ENCODE results near the gene SYT6. TPM values are rescaled to one million over a fixed set of nuclear protein-coding genes. Genes with fewer than 3 reads are reported as not detected.

Gene SYT6
- total and polyA plus RNA-seq, 5 experiments from 2014 or later, result not detected

GRCh38 chr1:114150016-114150415, 3.7 kb downstream of the SYT6 start:
- ATAC-seq, result no peak
- H3K27ac Mint-ChIP-seq, result no peak overlapping the region
- POLR2A ChIA-PET, result no interaction called here
- no peak overlapping the region for H3K4me3 Mint-ChIP-seq
- peaks cover 0 to 5% (median 0%) of the 10 kb centered on the region in 9 donors for H3K9me3 Mint-ChIP-seq
- no peaks in the 10 kb centered on the region for H3K36me3 Mint-ChIP-seq
- peaks cover 2 to 20% (median 16%) of the 10 kb centered on the region in 4 donors for H3K4me1 Mint-ChIP-seq
- no peak for DNase-seq
- H3K27me3 Mint-ChIP-seq, result peaks cover 31 to 87% (median 54%) of the 10 kb centered on the region in 5 donors

- Mint-ChIP-seq H3K27me3 (peaks cover 27 to 79% (median 54%) of the 10 kb centered on the region in 5 donors), H3K27ac (no peak overlapping the region), H3K9me3 (peaks cover 0 to 2% (median 0%) of the 10 kb centered on the region in 9 donors), H3K36me3 (no peaks in the 10 kb centered on the region), H3K4me3 (no peak overlapping the region), H3K4me1 (peaks cover 2 to 14% (median 10%) of the 10 kb centered on the region in 4 donors)
- no peak for ATAC-seq
- POLR2A ChIA-PET, result no interaction called here
- DNase-seq, result no peak
Observed at GRCh38 chr1:114149211-114149610, 4.5 kb downstream of the SYT6 start.

- DNase-seq (no peak), ATAC-seq (no peak)
- Mint-ChIP-seq H3K27me3 (peaks cover 13 to 47% (median 31%) of the 10 kb centered on the region in 5 donors), H3K9me3 (peaks cover 0 to 2% (median 0%) of the 10 kb centered on the region in 9 donors), H3K36me3 (no peaks in the 10 kb centered on the region), H3K4me1 (no peaks in the 10 kb centered on the region), H3K27ac (no peak overlapping the region), H3K4me3 (no peak overlapping the region)
- POLR2A ChIA-PET, result no interaction called here
Observed at GRCh38 chr1:114145504-114146151, 8.0 kb downstream of the SYT6 start.

GRCh38 chr1:114144016-114144415, 9.7 kb downstream of the SYT6 start:
- DNase-seq (no peak), ATAC-seq (no peak)
- peaks cover 12 to 31% (median 17%) of the 10 kb centered on the region in 5 donors for H3K27me3 Mint-ChIP-seq

GRCh38 chr1:114139540-114139939, 14.1 kb downstream of the SYT6 start:
- ATAC-seq, result no peak
- Mint-ChIP-seq H3K27me3 (peaks cover 2 to 26% (median 16%) of the 10 kb centered on the region in 5 donors), H3K9me3 (peaks cover 0 to 3% (median 0%) of the 10 kb centered on the region in 9 donors), H3K27ac (no peak overlapping the region), H3K4me3 (no peak overlapping the region), H3K4me1 (peaks cover 0 to 2% (median 0%) of the 10 kb centered on the region in 4 donors), H3K36me3 (no peaks in the 10 kb centered on the region)
- DNase-seq, result no peak
- POLR2A ChIA-PET, result no interaction called here

More at GRCh38 chr1:114144016-114144415, 9.7 kb downstream of the SYT6 start:
- Mint-ChIP-seq H3K9me3 (peaks cover 0 to 2% (median 0%) of the 10 kb centered on the region in 9 donors), H3K4me3 (no peak overlapping the region), H3K36me3 (no peaks in the 10 kb centered on the region), H3K27ac (no peak overlapping the region), H3K4me1 (peaks cover 0 to 2% (median 0%) of the 10 kb centered on the region in 4 donors)
- POLR2A ChIA-PET, result no interaction called here

GRCh38 chr1:114137497-114137896, 16.2 kb downstream of the SYT6 start:
- H3K36me3 Mint-ChIP-seq, result no peaks in the 10 kb centered on the region
- no peak overlapping the region for H3K4me3 Mint-ChIP-seq
- H3K4me1 Mint-ChIP-seq, result peaks cover 0 to 2% (median 0%) of the 10 kb centered on the region in 4 donors
- no peak overlapping the region for H3K27ac Mint-ChIP-seq
- peaks cover 2 to 23% (median 17%) of the 10 kb centered on the region in 5 donors for H3K27me3 Mint-ChIP-seq
- DNase-seq (no peak), ATAC-seq (no peak)
- peaks cover 0 to 3% (median 0%) of the 10 kb centered on the region in 9 donors for H3K9me3 Mint-ChIP-seq
- POLR2A ChIA-PET, result no interaction called here

GRCh38 chr1:114135786-114136185, 17.9 kb downstream of the SYT6 start:
- DNase-seq, result no peak
- Mint-ChIP-seq H3K4me3 (no peak overlapping the region), H3K9me3 (peaks cover 0 to 3% (median 0%) of the 10 kb centered on the region in 9 donors), H3K4me1 (peaks cover 0 to 4% (median 0%) of the 10 kb centered on the region in 4 donors), H3K27ac (no peak overlapping the region), H3K36me3 (no peaks in the 10 kb centered on the region), H3K27me3 (peaks cover 2 to 23% (median 19%) of the 10 kb centered on the region in 5 donors)
- POLR2A ChIA-PET, result no interaction called here
- ATAC-seq, result no peak

- DNase-seq, result no peak
- Mint-ChIP-seq H3K4me1 (peaks cover 0 to 8% (median 7%) of the 10 kb centered on the region in 4 donors), H3K27me3 (peaks cover 2 to 21% (median 19%) of the 10 kb centered on the region in 5 donors), H3K4me3 (no peak overlapping the region), H3K27ac (no peak overlapping the region), H3K9me3 (peaks cover 0 to 3% (median 0%) of the 10 kb centered on the region in 9 donors), H3K36me3 (no peaks in the 10 kb centered on the region)
- POLR2A ChIA-PET, result no interaction called here
- no peak for ATAC-seq
Observed at GRCh38 chr1:114134518-114134917, 19.2 kb downstream of the SYT6 start.

- no peak overlapping the region for H3K4me3 Mint-ChIP-seq
- no peak for DNase-seq
- H3K36me3 Mint-ChIP-seq, result no peaks in the 10 kb centered on the region
- peaks cover 2 to 21% (median 13%) of the 10 kb centered on the region in 5 donors for H3K27me3 Mint-ChIP-seq
- H3K27ac Mint-ChIP-seq, result no peak overlapping the region
- H3K9me3 Mint-ChIP-seq, result peaks cover 0 to 3% (median 0%) of the 10 kb centered on the region in 9 donors
- ATAC-seq, result no peak
- POLR2A ChIA-PET, result interaction anchor here (0.6 kb wide), 1 partner anchor 1081 kb away, joined by 4 read pairs; no protein-coding TSS in a partner anchor
- H3K4me1 Mint-ChIP-seq, result peaks cover 8 to 17% (median 14%) of the 10 kb centered on the region in 4 donors
Observed at GRCh38 chr1:114133129-114133528, 20.5 kb downstream of the SYT6 start.

GRCh38 chr1:114131526-114132220, 22.0 kb downstream of the SYT6 start:
- H3K4me3 Mint-ChIP-seq, result no peak overlapping the region
- no peak for DNase-seq
- H3K36me3 Mint-ChIP-seq, result no peaks in the 10 kb centered on the region
- H3K9me3 Mint-ChIP-seq, result peaks cover 0 to 3% (median 0%) of the 10 kb centered on the region in 9 donors
- no peak for ATAC-seq
- peak overlapping the region in 1 of 10 donors; percentile 23 for H3K27ac Mint-ChIP-seq
- POLR2A ChIA-PET, result interaction anchor here (0.6 kb wide), 1 partner anchor 183 kb away, joined by 3 read pairs; no protein-coding TSS in a partner anchor
- peaks cover 9 to 18% (median 15%) of the 10 kb centered on the region in 4 donors for H3K4me1 Mint-ChIP-seq
- peaks cover 1 to 12% (median 6%) of the 10 kb centered on the region in 5 donors for H3K27me3 Mint-ChIP-seq

- H3K9me3 Mint-ChIP-seq, result peaks cover 0 to 2% (median 0%) of the 10 kb centered on the region in 9 donors
- H3K27ac Mint-ChIP-seq, result peak overlapping the region in 1 of 10 donors; percentile 23
- peaks cover 0 to 9% (median 4%) of the 10 kb centered on the region in 5 donors for H3K27me3 Mint-ChIP-seq
- H3K4me3 Mint-ChIP-seq, result no peak overlapping the region
- no peaks in the 10 kb centered on the region for H3K36me3 Mint-ChIP-seq
- peaks cover 12 to 18% (median 15%) of the 10 kb centered on the region in 4 donors for H3K4me1 Mint-ChIP-seq
- ATAC-seq (no peak), DNase-seq (no peak)
- POLR2A ChIA-PET, result interaction anchor here (0.6 kb wide), 1 partner anchor 182 kb away, joined by 3 read pairs; no protein-coding TSS in a partner anchor
Observed at GRCh38 chr1:114130846-114131525, 22.7 kb downstream of the SYT6 start.

- POLR2A ChIA-PET, result interaction anchor here (0.6 kb wide), 1 partner anchor 29 kb away, joined by 3 read pairs; no protein-coding TSS in a partner anchor
- no peaks in the 10 kb centered on the region for H3K36me3 Mint-ChIP-seq
- H3K4me3 Mint-ChIP-seq, result peak overlapping the region in 1 of 10 donors; percentile 27
- H3K9me3 Mint-ChIP-seq, result peaks cover 0 to 2% (median 0%) of the 10 kb centered on the region in 9 donors
- no peak overlapping the region for H3K27ac Mint-ChIP-seq
- peaks cover 0 to 7% (median 1%) of the 10 kb centered on the region in 5 donors for H3K27me3 Mint-ChIP-seq
- DNase-seq (no peak), ATAC-seq (no peak)
- H3K4me1 Mint-ChIP-seq, result peaks cover 12 to 18% (median 15%) of the 10 kb centered on the region in 4 donors
Observed at GRCh38 chr1:114130213-114130612, 23.5 kb downstream of the SYT6 start.

All from naive thymus-derived CD8-positive, alpha-beta T cell (primary cell).